ENCODE results near the gene NEK9.

Gene NEK9

DNA sequence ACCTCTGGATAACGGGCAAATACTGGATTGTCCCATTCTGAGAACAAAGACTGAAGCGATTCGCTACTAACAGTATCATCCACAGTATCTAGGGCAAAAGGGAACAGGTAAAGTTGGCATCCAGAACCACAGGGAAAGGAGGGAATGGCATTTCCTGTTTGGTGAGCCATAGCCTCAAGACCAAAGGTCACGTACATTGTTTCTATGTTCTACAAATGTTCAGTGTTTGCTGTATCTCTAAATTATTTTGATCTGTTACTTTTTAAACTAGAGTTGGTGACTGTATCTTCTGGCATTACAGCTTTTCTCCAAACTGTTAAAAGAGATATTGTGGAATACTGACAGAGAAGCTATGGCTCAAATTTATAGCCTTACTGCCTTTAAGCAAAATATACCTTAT is 85.2 kb downstream of the NEK9 start:
- Histone ChIP-seq H3K27ac (peak overlapping the region; percentile 71), H3K4me2 (peak overlapping the region; percentile 26; the same call in 1 of the 2 replicates), H3K36me3 (ENCODE audit: insufficient read depth) (no peaks in the 10 kb centered on the region), H3K4me3 (IDR thresholded peaks at IDR 0.05; ENCODE audit: insufficient read depth, low read depth, low read length) (no peak overlapping the region), H2AFZ (ENCODE audit: low read depth) (no peak overlapping the region), H3K4me1 (ENCODE audit: low read depth, poor library complexity, severe bottlenecking) (peaks cover 38% of the 10 kb centered on the region), H4K20me1 (ENCODE audit: insufficient read depth) (no peaks in the 10 kb centered on the region), H3K79me2 (ENCODE audit: insufficient read depth, low read depth) (no peaks in the 10 kb centered on the region; the same call in 1 of the 2 replicates), H3K9ac (peak overlapping the region; percentile 29; the same call in 1 of the 2 replicates), H3K27me3 (ENCODE audit: insufficient read depth, low read depth) (no peaks in the 10 kb centered on the region)
- TF ChIP-seq, protein P1, sequence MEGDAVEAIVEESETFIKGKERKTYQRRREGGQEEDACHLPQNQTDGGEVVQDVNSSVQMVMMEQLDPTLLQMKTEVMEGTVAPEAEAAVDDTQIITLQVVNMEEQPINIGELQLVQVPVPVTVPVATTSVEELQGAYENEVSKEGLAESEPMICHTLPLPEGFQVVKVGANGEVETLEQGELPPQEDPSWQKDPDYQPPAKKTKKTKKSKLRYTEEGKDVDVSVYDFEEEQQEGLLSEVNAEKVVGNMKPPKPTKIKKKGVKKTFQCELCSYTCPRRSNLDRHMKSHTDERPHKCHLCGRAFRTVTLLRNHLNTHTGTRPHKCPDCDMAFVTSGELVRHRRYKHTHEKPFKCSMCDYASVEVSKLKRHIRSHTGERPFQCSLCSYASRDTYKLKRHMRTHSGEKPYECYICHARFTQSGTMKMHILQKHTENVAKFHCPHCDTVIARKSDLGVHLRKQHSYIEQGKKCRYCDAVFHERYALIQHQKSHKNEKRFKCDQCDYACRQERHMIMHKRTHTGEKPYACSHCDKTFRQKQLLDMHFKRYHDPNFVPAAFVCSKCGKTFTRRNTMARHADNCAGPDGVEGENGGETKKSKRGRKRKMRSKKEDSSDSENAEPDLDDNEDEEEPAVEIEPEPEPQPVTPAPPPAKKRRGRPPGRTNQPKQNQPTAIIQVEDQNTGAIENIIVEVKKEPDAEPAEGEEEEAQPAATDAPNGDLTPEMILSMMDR (conservative IDR thresholded peaks at IDR 0.05; ENCODE audit: low read depth, low read length), result no peak

DNA sequence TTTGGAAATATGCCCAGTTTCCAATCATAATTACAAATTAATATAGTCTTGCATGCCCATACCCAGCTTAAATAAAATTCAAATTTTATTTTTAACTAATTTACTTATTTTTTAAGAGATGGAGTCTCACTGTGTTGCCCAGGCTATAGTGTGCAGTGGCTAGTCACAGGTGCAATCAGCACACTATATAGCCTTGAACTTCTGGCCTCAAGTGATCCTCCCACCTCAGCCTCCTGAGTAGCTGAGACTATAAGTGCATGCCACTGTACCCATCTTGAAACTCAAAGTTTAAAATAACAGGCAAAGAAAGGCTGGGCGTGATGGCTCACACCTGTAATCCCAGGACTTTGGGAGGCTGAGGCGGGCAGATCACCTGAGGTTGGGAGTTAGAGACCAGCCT is 85.9 kb downstream of the NEK9 start:
- H3K4me3 ChIP-seq (IDR thresholded peaks at IDR 0.05; ENCODE audit: insufficient read depth, low read depth, low read length), result no peak overlapping the region
- no peak overlapping the region for H2AFZ ChIP-seq (ENCODE audit: low read depth)
- H3K79me2 ChIP-seq (ENCODE audit: insufficient read depth, low read depth), result no peaks in the 10 kb centered on the region; the same call in 1 of the 2 replicates
- no peak overlapping the region for H3K4me2 ChIP-seq
- H3K9ac ChIP-seq, result no peak overlapping the region
- no peaks in the 10 kb centered on the region for H3K36me3 ChIP-seq (ENCODE audit: insufficient read depth)
- TF ChIP-seq, protein P1 (conservative IDR thresholded peaks at IDR 0.05; ENCODE audit: low read depth, low read length), result no peak
- H3K4me1 ChIP-seq (ENCODE audit: low read depth, poor library complexity, severe bottlenecking), result peaks cover 38% of the 10 kb centered on the region
- H3K27ac ChIP-seq, result no peak overlapping the region
- no peaks in the 10 kb centered on the region for H4K20me1 ChIP-seq (ENCODE audit: insufficient read depth)
- no peaks in the 10 kb centered on the region for H3K27me3 ChIP-seq (ENCODE audit: insufficient read depth, low read depth)

DNA sequence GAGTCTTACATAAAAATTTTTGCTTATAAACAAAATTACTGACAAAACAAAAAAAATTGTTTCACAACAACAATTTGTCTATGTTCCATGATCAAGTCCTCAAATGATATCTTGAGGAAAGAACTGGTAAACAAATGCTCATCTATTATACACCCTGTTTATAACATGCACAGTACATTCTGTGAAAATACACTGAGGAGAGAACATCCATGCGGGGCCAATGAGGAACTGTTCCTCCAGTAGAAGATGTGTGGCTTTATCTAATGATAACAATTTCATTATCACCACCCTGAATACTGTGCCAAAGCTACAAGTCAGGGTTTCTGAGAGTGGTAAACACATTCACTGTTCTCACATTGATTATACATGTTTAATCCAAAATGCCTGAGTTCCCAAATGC is 86.3 kb downstream of the NEK9 start:
- Histone ChIP-seq H4K20me1 (ENCODE audit: insufficient read depth) (no peaks in the 10 kb centered on the region), H3K27ac (no peak overlapping the region), H3K27me3 (ENCODE audit: insufficient read depth, low read depth) (no peaks in the 10 kb centered on the region), H3K4me2 (no peak overlapping the region), H3K4me3 (IDR thresholded peaks at IDR 0.05; ENCODE audit: insufficient read depth, low read depth, low read length) (no peak overlapping the region), H3K4me1 (ENCODE audit: low read depth, poor library complexity, severe bottlenecking) (peaks cover 38% of the 10 kb centered on the region), H3K36me3 (ENCODE audit: insufficient read depth) (no peaks in the 10 kb centered on the region), H3K79me2 (ENCODE audit: insufficient read depth, low read depth) (no peaks in the 10 kb centered on the region; the same call in 1 of the 2 replicates), H2AFZ (ENCODE audit: low read depth) (no peak overlapping the region), H3K9ac (no peak overlapping the region)
- TF ChIP-seq, protein P1 (conservative IDR thresholded peaks at IDR 0.05; ENCODE audit: low read depth, low read length), result no peak

DNA sequence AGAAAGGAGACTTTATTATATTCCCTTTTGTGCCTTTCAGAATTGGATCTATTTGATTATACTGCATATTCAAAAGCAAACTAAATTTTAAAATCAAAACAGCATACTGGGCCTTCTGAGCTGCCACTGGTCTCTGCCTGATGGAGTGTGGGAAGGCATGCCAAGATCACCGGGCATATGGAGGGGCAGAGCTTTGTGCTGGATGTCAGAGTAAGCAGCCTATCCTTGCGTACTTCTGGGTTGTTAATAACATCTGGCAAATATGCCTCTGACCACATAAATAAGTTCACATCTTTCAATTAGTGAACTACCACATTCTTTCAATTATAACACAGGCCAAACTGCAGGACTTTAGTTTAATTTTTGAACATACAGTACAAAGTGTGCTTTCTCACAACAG is 93.9 kb downstream of the NEK9 start:
- Histone ChIP-seq H3K4me2 (no peak overlapping the region), H3K27me3 (ENCODE audit: insufficient read depth, low read depth) (no peaks in the 10 kb centered on the region), H3K36me3 (ENCODE audit: insufficient read depth) (no peaks in the 10 kb centered on the region), H3K79me2 (ENCODE audit: insufficient read depth, low read depth) (no peaks in the 10 kb centered on the region), H3K9ac (no peak overlapping the region), H3K4me3 (IDR thresholded peaks at IDR 0.05; ENCODE audit: insufficient read depth, low read depth, low read length) (no peak overlapping the region), H2AFZ (ENCODE audit: low read depth) (no peak overlapping the region), H3K27ac (no peak overlapping the region), H4K20me1 (ENCODE audit: insufficient read depth) (no peaks in the 10 kb centered on the region), H3K4me1 (ENCODE audit: low read depth, poor library complexity, severe bottlenecking) (no peaks in the 10 kb centered on the region)
- TF ChIP-seq, protein P1 (conservative IDR thresholded peaks at IDR 0.05; ENCODE audit: low read depth, low read length), result no peak

Measured in KMS-11 (cell line).